Measurements from ENCODE around the gene KRT14. TPM values are rescaled to one million over a fixed set of nuclear protein-coding genes. Genes with fewer than 3 reads are reported as not detected.

KRT14 gene
- polyA plus RNA-seq (2012; ENCODE audit: insufficient read depth, insufficient read length, low read depth) = not detected

DNA sequence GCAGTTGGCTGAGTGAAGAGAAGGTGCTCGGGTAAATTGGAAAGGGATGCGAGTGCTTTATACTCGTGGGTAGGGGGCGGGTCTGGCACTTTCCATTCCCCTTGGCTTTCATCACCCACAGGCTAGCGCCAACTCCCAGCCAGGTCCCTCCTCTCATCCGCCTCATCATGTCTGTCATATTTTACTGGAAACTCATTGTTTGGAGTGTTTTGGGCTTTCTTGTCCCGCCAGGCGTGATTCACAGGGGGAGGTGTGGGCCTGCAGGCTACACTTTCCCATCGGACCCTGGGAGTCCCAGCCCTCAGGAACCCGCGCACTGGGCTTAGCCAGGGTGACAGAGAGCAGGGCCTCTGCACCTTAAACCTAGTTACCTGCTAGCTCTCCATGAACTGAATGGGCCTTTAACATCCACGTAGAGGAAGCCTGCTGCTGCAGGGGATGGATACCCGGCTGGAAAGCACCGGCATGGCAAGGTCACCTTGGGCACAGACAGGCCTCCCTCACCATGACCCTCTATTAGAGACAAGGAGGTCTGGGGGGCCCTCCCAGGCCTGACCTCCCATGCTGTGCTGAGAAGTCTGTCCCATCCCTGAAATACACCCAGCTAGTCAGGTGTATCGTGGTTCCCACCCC is at the start of gene KRT14:
TSS of gene KRT14 (minus strand) at position 33 of the 633 bp plus-strand sequence. CDS start 61 bp downstream, outside the sequence.
- Histone ChIP-seq H3K9me3 (no peaks in the 10 kb centered on the region), H3K27me3 (no peaks in the 10 kb centered on the region), H3K4me3 (ENCODE audit: low read depth, low read length) (no peak within 1 kb of the TSS), H3K4me1 (peaks cover 5% of the 10 kb centered on the region), H3K36me3 (no peaks in the 10 kb centered on the region)
- DNase-seq = no peak
- TF ChIP-seq, protein P1, sequence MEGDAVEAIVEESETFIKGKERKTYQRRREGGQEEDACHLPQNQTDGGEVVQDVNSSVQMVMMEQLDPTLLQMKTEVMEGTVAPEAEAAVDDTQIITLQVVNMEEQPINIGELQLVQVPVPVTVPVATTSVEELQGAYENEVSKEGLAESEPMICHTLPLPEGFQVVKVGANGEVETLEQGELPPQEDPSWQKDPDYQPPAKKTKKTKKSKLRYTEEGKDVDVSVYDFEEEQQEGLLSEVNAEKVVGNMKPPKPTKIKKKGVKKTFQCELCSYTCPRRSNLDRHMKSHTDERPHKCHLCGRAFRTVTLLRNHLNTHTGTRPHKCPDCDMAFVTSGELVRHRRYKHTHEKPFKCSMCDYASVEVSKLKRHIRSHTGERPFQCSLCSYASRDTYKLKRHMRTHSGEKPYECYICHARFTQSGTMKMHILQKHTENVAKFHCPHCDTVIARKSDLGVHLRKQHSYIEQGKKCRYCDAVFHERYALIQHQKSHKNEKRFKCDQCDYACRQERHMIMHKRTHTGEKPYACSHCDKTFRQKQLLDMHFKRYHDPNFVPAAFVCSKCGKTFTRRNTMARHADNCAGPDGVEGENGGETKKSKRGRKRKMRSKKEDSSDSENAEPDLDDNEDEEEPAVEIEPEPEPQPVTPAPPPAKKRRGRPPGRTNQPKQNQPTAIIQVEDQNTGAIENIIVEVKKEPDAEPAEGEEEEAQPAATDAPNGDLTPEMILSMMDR (IDR thresholded peaks at IDR 0.05; ENCODE audit: low read depth, low read length) = no peak

DNA sequence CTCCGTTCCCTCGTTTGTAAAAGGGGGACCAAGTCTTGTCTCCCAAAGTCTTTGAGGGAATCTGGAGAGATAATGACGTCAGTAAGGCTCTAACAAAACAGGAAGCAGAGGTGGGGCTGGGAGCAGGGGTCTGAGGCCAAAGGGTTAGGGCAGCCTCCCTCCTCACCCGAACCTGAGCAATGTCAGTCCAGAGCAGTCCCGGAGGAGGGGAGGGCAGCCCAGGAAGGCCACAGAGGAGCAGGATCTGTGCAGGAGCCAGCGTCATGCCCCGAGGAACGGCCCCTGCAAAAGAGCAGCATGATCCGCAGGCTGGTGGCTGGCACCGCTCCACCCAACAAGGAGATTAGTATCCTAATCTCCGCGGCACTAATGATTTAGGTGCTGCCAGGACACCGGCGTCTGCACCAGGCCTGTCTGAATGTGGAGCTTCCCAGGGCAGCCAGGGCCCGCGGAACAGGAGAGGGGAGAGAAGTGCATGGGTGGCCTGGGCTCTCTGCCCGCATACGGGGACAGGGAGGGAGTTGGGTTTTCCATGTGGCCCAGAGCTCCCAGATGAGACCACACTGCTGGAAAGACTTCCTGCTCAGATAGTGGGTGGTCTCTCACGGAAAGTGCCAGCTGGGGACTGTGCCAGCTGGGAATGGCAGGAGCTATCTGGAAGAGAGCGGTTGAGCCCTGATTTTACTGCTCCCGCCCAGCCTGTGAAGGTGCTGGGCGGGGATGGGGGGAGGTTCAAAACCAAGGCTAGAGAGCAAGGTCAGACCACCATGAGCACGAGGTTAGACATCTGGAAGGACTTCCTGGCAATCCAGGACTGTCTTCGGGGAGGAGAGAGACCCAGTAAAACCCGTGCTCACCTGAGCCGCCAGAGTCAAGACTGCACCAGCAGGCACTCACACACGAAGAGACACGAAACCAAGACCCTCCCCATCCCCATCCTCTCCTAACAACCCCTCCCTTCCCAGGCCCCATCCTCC is 48.7 kb upstream of the KRT14 start:
- Histone ChIP-seq H3K9me3 (no peaks in the 10 kb centered on the region), H3K27me3 (no peaks in the 10 kb centered on the region), H3K4me3 (ENCODE audit: low read depth, low read length) (peak overlapping the region; percentile 26; the same call in 1 of the 2 replicates), H3K36me3 (no peaks in the 10 kb centered on the region), H3K4me1 (peaks cover 14% of the 10 kb centered on the region)
- TF ChIP-seq, protein P1 (IDR thresholded peaks at IDR 0.05; ENCODE audit: low read depth, low read length) = no peak
- DNase-seq = peak; percentile 88

DNA sequence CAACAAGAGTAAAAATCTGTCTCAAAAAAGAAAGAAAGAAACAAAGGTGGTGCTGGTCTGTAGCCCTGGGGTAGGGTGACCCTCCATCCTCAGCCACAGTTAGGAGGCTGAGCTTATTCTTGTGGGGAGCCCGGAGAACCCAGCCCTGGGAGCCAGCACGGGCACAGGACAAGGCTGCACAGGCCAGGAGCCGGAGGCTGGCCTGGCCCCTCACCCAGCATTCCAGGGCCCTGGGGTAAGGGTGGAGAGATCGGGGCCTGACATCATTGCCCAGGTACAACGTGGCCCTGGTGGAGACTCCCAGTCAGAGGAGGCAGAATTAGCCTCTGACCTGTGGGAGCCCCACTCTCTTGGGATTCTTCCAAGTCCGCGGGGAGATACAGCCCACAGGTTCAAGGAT is 47.9 kb upstream of the KRT14 start:
- TF ChIP-seq, protein P1 (IDR thresholded peaks at IDR 0.05; ENCODE audit: low read depth, low read length) = no peak
- no peak for DNase-seq
- peak overlapping the region; percentile 26; the same call in 1 of the 2 replicates for H3K4me3 ChIP-seq (ENCODE audit: low read depth, low read length)
- H3K36me3 ChIP-seq = no peaks in the 10 kb centered on the region
- no peaks in the 10 kb centered on the region for H3K9me3 ChIP-seq
- peaks cover 14% of the 10 kb centered on the region for H3K4me1 ChIP-seq
- no peaks in the 10 kb centered on the region for H3K27me3 ChIP-seq

DNA sequence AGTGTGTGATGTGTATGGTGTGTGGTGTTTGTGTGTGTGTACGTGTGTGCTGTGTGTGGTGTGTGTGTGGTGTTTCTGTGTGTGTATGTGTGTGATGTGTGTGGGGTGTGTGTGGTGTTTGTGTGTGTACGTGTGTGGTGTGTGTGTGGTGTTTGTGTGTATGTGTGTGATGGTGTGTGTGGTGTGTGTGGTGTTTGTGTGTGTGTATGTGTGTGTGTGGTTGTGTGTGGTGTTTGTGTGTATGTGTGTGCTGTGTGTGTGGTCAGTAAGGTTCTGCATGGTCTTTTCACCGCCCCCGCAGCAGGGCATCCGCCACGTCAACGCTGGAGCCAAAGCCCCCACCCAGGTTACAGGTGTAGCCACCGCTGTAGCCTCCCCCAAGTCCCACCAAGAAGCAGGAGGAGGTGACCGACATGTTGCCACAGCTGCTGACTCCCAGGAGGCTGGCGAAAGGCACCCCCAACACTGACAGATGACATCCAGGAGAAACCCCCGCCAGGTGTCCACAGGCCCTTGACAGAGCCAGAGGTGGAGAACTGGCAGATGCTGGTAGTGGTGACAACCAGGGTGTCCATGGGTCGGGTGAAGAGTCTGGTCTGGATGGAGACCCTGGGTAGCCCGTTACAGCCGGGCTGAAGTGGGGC is 47.0 kb upstream of the KRT14 start:
- DNase-seq = no peak
- TF ChIP-seq, protein P1 (IDR thresholded peaks at IDR 0.05; ENCODE audit: low read depth, low read length) = no peak
- Histone ChIP-seq H3K36me3 (no peaks in the 10 kb centered on the region), H3K4me1 (peaks cover 14% of the 10 kb centered on the region), H3K4me3 (ENCODE audit: low read depth, low read length) (no peak overlapping the region), H3K9me3 (no peaks in the 10 kb centered on the region), H3K27me3 (no peaks in the 10 kb centered on the region)

DNA sequence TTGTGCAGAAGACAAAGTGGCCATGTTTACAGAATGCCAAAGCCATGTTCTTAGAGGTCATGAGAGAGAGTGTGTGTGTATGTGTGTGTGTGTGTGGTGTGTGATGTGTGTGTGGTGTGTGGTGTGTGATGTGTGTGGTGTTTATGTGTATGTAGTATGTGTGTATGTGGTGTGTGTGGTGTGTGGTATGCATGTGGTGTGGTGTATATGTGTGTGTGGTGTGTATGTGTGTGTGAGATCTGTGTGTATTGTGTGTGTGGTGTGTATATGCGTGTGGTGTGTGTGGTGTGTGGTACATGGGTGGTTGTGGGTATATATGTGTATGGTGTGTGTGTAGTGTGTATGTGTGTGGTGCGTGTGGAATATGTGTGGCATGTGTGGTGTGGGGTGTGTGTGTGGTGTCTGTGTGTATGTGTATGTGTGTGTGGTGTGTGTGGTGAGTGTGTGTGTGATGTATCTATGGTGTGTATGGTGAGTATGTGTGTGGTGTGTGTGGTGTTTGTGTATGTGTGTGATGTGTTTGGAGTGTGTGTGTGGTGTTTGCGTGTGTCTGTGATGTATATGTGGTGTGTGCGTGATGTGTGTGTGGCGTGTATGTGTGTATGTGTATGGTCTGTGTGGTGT is 45.9 kb upstream of the KRT14 start:
- Histone ChIP-seq H3K36me3 (no peaks in the 10 kb centered on the region), H3K27me3 (no peaks in the 10 kb centered on the region), H3K4me1 (peaks cover 14% of the 10 kb centered on the region), H3K4me3 (ENCODE audit: low read depth, low read length) (no peak overlapping the region), H3K9me3 (no peaks in the 10 kb centered on the region)
- TF ChIP-seq, protein P1 (IDR thresholded peaks at IDR 0.05; ENCODE audit: low read depth, low read length) = no peak
- no peak for DNase-seq

Measured in BE2C (cell line).